HT1080 (cell line): Measurements from ENCODE around the gene PPP1R14C. TPM values are rescaled to one million over a fixed set of nuclear protein-coding genes. Genes with fewer than 3 reads are reported as not detected.
A peak's percentile ranks its signal among the peaks of the same experiment; 100 is the strongest.

Experiments used
- DNase-seq: peaks from one replicate; pipeline ENCODE4 v3.0.0-alpha.2; 2015; ENCODE audit warnings: low read depth
- total RNA-seq: library from RNA; depleted of rRNA; stranded (reverse); fragments of >200 nt; shearing (Covaris generic); gene quantifications from 2 replicates; pipeline ENCODE4 v1.2.3, GENCODE V29; 2014

Gene PPP1R14C
- total RNA-seq, 1 experiment from 2014 or later = 0.66 TPM

DNA sequence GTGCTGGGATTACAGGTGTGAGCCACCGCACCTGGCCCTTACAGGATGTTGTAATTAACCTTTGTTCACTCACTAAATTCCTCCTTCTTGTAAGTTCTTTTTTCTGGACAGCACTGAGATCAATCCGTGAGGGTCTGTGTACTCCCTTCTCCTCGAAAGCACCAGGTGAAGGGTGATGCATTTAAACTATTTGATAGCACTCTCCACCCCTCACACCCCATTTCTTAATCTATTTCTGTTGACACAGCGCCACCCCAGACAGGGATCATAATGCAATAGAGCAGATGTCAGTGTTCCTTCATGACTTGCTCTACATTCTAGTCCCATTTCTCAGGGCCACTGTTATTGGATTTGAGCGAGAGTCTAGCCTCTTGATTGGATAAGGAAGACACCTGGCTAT, 46.3 kb downstream of the PPP1R14C start:
- no peak for DNase-seq

DNA sequence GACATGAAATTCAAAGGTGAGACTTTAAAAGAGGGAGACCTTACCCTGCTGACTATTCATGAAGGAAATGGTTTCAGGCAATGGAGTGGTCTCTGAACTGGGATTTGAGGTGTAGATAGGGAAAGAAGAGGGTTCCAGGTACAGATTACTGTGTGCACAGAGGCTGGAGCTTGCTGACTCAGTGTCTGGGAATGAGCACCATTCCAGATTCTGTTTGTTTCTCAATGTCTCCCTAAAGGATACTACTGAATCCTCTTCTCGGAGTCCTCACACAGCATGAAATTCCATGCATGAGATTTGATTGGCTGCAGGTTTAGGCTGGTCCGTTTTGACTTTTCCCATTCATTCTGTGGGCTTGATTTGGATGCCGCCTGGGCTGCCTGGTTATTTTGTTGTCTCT, 49.0 kb downstream of the PPP1R14C start:
- no peak for DNase-seq

DNA sequence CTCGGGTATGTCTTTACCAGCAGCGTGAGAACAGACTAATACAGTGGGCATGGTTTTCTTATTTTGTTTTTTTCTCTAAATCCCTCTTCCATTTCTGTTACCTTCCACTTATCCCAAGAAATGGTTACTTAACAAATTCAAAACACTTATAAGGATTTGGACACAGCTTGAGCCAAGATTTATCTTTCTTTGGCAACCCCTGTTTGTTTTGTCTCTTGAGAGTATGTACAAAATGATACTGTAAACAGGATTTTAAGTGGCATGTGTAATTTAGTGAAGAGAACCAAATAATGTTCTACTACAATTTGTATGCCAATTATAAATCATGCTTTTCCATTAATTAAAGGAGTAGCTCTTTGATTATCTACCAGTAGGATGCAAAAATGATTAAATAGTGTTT, 51.4 kb downstream of the PPP1R14C start:
- no peak for DNase-seq

DNA sequence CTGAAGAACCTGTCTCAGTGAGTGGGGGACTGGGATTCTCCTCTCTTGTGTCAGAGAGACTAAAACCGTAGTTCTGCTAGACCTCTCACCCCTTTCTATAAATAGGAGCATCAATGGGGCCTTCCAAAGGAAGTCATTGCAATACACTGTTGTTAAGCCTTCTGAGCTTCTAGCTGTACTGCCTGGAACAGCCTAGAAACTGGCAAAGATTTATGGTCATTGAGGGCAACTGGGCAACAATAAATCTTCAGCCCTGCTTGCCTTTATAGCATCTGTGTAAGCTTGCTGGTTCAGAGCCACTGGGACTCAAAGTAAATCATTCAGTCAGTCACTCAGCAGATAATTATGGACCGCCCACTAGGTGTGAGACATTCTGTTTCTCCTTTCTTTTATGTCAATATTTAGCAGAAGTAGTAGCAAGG, 53.2 kb downstream of the PPP1R14C start:
- no peak for DNase-seq

DNA sequence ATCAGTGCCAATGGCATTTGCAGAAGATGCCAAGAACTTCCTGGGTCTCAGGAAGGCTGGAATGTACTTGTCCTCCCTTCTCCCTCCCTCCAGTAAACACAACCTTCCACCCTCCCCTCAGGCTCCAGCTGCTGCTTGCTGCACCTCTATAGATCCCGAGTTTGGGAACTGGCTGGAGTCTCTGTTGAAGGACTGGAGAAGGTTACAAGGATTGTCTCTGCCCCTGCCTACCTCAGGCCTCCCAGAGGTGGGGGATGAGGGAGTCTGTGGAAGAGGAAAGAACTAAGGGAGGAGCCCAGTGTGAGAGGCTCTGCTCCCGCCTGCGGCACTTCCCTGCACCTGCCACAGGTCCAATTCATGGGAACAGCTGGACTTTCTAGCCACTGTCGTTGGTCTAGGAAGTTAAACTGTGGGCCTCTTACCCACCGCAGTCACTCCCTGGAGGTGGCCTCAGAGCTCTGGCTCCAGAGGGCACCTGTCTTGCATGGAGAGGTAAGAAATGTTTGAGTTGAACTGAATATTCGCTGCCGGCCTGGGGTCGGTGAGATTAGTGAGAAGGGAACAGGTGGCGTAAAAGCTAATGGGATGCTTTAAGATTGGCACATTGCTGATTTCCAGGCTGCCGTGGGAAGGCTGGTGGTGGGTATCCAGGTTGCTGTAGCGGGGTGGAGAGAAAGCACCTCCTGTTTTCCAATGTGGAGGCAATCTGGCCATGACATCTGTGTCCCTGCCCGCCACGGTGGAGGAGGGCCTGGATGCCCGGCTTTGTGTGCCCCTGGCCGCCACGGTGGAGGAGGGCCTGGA, 54.3 kb downstream of the PPP1R14C start:
- no peak for DNase-seq

DNA sequence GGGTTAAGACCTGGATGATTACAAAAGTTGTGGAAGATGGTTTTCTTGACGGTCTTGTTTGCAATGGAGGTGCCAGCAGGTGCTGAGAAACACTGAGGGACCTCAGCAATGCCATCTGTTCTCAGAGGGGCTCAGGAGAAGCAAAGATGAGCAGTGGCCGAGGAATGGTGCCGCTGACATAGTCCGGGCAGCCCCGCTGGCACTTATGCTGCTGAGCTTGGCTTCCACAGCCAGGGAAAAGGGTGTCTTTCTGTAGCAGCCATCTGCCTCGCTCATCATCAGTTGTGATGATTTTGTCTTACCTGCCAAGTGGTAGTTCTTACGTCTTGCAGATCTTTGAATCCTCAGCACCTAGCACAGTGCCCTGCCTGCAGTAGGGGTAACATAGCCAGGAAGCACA, 55.7 kb downstream of the PPP1R14C start:
- no peak for DNase-seq

DNA sequence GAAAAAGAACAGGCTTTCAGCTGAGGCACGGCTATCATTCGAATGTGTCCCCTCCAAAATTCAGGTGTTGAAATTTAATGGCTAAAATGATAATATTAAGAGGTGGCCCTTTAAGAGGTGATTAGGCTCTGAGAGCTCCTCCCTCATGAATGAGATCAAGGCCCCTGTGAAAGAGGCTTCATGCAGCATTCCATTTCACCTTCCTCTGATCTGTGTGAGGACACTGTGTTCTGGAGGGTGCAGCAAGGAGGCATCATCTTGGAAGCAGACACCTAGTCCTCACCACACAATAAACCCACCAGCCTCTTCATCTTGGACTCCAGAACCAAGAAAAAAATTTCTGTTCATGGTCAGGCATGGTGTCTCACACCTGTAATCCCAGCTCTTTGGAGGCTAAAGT, 56.4 kb downstream of the PPP1R14C start:
- no peak for DNase-seq

DNA sequence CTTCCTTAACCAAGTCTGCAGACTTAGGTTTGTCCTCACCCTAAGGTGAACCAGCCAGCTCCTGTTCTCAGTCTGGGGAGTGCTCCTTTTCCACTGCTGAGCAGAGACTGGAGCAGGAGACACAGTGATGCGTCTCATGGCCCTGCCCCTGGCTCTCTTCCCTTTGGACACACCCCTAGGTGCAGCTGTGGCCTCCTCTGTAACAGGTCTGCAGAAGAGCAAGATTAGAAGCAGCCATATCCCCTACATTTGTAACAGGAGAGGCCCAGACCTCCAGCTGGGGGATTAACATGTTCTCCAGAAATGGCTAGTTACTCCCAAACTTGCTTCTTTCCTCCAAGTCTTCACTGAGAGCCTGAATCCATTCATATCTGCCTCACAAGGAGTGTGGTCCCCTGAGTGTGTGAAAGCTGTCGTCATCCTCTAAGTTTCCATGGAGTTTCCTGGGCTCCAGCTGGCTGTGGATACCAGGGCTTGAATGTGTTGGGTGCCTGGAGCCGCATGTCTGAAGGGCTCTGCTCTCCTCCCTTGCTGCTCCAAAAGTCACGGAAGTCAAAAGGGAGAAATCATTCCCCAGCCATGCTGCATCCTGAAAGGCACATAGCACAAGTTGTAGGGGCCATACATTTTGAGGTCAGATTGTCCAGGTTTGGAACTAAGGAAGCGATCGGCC, 57.7 kb downstream of the PPP1R14C start:
- no peak for DNase-seq

DNA sequence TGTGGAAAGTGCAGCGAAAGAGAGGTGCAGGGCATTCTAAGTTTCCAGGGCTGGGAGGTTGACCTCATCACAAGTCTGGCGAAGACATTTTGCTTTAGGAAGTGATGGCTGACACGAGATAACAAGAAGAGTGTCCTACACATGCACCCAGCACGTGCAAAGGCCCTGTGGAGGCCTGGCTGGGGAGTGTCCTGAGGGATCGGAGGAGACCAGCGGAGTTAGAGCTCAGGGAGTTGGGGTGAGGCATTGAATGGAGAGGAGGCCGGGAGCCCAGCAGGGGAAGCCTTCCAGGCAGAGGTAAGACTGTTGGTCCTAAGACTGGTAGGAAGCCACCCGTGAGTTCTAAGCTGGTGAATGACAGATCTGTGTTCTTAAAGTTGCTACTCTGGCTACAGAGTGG, 58.4 kb downstream of the PPP1R14C start:
- no peak for DNase-seq

DNA sequence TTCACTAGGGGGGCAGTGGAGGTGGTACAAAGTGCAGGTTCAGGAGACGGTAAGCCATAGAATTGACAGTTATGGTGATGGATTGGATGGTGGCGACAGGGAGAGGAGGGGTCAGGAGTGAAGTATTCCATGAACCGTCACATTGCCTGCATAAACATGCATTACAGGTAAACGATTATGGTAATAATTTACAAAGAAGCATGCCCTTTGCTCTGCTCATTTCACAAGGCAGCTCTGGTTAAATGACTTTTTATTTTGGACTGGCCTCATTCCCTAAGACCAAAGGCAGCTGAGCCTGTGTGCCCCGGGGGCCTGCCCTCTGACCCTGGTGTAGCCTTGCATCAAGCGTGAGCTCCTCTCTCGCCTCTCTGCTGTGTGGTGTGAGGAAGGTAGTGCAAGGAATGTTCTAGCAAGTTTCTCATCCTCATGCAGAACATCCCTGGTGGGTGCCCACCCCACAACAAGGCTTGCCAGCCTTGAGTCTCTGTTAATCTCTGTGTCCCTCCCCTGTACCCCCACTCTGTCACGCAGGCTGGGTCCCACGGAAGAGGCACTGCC, 59.0 kb downstream of the PPP1R14C start:
- no peak for DNase-seq

DNA sequence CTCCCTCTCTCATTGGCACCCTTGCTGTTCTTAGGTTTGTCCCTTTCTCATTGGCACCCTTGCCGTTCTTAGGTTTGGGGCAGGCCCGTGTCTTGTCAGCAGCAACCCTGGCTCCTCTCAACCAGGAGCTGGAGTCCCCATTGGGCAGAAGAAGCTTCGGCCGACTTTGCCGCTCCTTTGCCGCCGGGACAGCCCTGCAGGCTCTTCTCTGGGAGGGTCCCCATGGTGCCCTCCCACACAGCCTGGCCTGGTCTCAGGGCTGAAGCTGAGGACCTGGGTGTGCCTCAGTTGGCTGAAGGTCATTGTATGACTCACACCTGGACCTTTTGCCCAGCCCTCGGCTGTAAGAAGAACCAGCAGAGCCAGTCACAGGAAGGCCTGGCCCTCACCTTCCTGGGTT, 59.6 kb downstream of the PPP1R14C start:
- DNase-seq = no peak

DNA sequence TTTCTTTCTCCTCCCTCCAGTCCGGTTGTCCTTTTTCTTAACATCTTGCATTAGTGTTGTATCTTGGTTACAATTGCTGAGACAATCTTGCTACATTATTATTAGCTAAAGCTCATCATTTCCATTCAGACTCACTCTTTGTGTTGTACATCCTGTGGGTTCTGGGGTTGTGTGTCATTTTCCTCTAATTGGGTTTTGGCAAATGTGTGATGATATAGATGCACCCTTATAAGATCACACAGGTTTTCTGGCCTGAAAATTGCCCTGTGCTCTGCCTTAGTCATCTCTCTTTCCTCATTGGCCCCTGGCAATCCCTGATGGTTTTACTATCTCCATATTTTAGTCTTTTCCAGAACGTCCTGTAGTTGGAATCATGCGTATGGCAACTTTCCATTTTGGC, 60.1 kb downstream of the PPP1R14C start:
- no peak for DNase-seq

DNA sequence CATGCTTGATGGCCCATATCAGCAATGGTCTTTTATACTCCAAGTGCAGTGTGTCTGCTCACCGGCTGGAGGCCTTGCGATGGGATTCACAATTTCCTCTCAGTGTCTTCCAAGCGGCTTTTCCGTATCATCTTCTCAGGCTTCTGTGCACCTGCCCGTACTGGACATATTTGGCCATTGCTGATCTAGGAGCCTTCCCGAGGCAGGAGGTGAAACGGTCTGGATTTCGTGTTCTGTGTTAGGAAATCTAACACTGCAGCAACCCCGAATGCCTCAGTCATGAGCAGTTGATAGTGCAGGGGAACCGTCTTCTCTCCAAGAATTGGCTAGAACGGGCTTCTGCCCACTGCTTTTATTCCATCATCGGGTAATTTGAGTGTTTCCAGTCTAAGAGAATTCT, 60.5 kb downstream of the PPP1R14C start:
- DNase-seq = no peak

DNA sequence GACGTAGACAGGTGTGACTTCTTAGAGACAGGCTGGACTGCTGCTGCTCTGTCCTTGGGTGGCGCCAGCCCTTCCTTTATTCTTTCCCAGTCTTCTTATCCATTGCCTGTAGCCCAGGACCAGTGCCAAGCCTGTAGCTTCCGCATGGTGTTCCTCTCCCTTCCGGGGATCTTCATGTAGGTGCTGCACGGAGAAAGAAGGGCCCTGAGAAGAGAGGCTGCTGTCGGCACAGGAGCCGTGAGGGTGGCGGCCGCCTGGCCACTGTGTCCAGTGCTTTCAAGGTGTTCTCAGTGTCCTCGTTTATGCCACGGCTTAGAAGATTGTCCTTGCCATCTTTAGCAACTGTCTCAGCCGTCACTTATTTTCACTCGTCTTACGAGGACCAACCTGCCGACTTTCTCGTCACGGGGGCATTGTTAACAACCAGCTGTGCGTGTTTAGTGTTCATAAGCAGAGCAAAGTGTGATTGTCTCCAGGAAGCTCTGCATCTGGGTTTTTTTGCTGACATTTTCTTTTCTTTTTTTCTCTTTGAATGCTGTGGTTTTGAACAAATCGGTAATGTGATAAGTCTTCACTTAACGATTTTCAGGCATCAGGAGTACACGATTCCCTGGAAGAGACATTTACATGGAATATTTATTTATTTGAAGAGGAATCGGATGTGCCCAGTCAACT, 61.2 kb downstream of the PPP1R14C start:
- no peak for DNase-seq

DNA sequence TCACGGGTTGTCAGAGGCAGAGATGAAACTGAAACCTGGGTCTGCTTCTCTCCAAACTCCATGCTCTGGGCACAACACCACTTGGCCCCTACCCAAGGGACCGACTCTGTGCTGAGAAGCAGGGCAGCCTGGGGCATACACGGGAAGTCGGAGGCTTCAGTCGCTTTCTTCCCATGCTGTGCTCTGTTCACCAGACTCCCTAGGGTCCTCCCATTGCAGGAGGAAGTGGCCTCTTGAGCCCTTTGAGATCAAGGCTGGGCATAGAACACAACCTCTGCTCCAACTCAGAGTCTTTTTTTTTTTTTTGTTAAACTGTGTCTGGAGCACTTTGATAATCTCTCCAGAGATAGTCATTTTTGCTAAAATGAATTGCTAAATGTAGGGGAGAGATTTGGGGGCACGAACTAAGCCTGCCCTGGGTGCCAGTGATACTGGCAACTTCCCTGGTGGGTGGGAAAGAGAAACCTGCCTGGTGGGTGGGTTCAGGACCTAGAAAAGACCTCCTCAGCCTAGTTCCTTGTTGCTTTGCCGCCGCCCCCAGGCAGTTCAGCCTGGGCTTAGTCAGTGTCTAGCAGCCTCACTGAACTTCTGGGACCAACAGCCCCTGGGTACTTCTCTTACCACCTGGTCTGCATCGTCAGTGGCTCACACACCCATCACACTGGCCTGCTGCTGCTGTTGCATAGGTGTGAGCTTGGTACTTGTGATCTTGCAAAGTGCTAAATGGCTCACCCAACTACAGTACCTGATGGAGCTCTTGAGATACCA, 62.0 kb downstream of the PPP1R14C start:
- DNase-seq = no peak

DNA sequence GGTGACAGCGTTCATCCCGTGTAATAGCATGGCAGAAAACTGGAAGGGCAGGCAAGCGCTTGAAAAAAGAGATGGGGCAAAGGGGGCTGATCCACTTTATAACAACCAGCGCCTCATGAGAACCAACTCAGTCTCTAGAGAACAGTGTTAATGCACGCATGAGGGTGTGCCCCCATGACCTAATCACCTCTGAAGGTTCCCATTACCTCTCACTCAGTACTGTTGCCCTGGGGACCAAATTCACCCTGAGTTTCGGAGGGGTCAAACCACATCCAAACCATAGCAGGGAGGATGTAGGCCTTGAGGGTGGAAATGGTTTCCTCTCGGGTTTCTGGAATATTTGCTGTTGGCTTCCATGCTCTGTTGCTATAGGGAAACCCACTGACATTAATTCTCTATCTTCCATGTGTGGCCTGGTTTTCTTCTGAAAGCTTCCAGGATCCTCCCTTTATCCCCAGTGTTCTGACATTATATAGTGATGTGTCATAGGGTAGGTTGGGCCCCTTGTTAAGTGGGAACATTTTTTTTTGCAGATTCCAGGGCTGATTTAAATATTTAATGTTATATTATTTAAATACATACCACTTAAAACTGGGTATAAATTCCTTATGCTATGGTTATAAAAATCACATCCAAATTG, 65.2 kb downstream of the PPP1R14C start:
- peak; percentile 10 for DNase-seq

DNA sequence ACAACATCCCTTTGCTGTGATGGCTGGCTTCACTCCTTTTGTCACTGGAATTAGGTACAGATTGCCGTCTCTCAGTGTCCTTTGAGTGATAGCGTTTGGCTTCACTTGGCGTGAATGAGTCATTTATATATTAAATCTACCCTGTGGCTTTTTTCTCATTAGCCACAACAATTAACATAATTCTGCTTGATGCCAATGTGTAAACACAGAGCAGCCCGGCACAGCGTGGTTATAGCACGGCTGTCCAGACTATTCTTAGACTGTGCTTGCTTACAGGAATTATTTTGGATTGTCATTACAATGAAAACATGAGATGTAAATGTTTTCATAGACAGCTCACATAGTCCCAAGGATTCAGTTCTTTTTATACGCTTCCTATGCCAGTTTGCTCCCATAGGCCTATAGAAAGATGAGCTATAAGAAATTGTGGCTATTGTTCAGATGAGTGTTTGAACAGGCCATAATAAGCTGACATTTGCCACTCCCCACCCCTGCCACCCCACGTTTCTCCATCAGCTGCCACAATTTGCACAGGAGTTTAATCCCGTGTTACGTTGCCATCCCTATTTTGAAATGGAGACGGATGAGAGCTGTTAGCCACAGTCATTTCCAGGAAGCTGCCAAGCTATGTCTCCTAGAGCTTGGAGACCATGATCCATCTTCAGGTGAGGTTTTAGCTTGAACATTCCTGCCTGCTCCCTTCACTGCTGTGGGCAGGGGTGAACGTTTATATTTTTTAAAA, 65.9 kb downstream of the PPP1R14C start:
- no peak for DNase-seq

DNA sequence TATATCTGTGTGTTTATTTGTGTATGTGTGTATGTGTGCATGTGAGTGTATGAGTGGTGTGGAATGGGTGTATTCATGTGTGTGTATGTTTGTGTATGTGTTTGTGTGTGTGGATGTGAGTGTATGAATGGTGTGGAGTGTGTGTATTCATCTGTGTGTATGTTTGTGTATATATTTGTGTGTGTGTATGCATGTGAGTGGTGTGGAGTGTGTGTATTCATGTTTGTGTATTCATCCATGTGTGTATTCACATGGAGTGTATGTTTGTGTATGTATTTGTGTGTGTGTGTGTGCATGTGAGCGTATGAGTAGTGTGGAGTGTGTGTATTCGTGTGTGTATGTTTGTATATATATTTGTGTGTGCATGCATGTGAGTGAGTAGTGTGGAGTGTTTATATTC, 66.6 kb downstream of the PPP1R14C start:
- no peak for DNase-seq

DNA sequence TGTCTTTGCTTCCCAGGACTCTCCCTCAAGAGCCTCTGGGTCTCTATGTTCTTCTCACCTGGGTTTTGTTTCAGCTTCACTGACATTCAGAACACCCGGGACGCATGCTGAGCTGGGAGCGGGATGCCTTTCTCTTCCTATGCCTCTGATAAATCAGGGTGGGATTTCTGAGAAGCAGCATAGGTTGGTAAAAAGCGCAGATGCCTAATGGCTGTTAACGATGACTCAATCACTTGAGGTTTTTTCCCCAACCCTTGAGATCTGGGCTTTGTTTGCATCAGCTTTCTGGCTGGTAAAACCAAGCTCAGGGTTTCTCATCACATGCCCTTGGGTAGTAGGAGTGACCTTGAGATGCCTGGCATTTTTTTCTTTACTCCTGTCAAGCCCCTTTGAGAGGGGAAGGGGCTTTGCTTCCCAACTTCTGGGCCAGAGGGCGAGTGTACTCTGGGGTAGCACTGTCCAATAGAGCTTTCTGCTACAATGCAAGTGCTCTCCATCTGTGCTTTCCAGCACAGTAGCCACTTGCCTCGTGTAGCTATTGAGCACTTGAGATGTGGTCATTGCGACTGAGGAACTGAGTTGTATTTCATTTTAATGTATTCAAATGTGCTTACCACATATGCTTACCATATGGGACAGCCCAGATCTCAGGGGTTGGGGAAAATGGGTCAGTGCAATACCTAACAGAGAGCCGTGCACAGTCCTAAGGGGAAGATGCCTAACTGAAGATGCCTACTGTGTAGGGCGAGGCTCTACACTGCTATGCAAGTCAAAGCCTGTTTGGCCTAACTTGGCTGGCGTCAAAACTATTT, 69.1 kb downstream of the PPP1R14C start:
- peak; percentile 58 for DNase-seq
